CD14-positive monocyte (primary cell): ENCODE measurements around the gene SH2D3C. TPM values are rescaled to one million over a fixed set of nuclear protein-coding genes. Genes with fewer than 3 reads are reported as not detected.

ENCODE experiments used
- DNase-seq, 3 donors: peaks; one replicate each; pipeline ENCODE4 v3.0.0-alpha.2; 2011 to 2022
- H2AFZ ChIP-seq: 2 replicates; pipeline ENCODE4 v1.6.0; 2012; ENCODE audit warnings: mild to moderate bottlenecking, low read depth, low read length, inconsistent platforms; ENCODE audit not compliant: insufficient read depth, poor library complexity, severe bottlenecking
- H3K27ac ChIP-seq, 2 donors: 1 replicate in 1 of 2; 2 replicates in 1 of 2; pipeline ENCODE4 v1.5.1; 2012 to 2013; ENCODE audit warnings: low read length in 2 of 2, control low read depth in 1 of 2, inconsistent platforms in 1 of 2, low read depth in 1 of 2, mild to moderate bottlenecking in 1 of 2
- H3K27me3 ChIP-seq, 2 donors: one replicate each; pipeline versions ENCODE4 v1.6.0 to v1.6.1; 2011 to 2013; ENCODE audit warnings: low read length in 2 of 2; ENCODE audit not compliant: control insufficient read depth in 2 of 2, insufficient read depth in 2 of 2
- H3K36me3 ChIP-seq, 2 donors: replicated peaks in 1 of 2; 1 replicate in 1 of 2; 2 replicates in 1 of 2; pipeline versions ENCODE4 v1.5.1 to v1.6.1; 2012 to 2013; ENCODE audit warnings: low read length in 2 of 2, control low read depth in 1 of 2, inconsistent platforms in 1 of 2, mild to moderate bottlenecking in 1 of 2; ENCODE audit not compliant: insufficient read depth in 2 of 2, control insufficient read depth in 1 of 2
- H3K4me1 ChIP-seq, 2 donors: 1 replicate in 1 of 2; 2 replicates in 1 of 2; pipeline versions ENCODE4 v1.5.1 to v1.6.1; 2012 to 2013; ENCODE audit warnings: low read length in 2 of 2, control low read depth in 1 of 2, inconsistent platforms in 1 of 2, mild to moderate bottlenecking in 1 of 2, moderate library complexity in 1 of 2; ENCODE audit not compliant: insufficient read depth in 2 of 2, control insufficient read depth in 1 of 2
- H3K4me2 ChIP-seq: replicated peaks from 2 replicates; pipeline ENCODE3; 2012; ENCODE audit warnings: low read length, moderate library complexity, mild to moderate bottlenecking; ENCODE audit not compliant: poor library complexity, severe bottlenecking; ENCODE audit errors: extremely low read depth
- H3K4me3 ChIP-seq, 3 experiments: fragments of 200-600 bp in 1 of 3; sonication (generic) in 1 of 3; replicated peaks in 1 of 3; 1 replicate in 2 of 3; 2 replicates in 1 of 3; pipeline ENCODE4 v1.5.1; 2011 to 2013; ENCODE audit warnings: low read length in 3 of 3, mild to moderate bottlenecking in 3 of 3, control low read depth in 2 of 3, low read depth in 2 of 3, inconsistent platforms in 1 of 3, moderate library complexity in 1 of 3
- H3K79me2 ChIP-seq: 2 replicates; pipeline ENCODE4 v1.6.0; 2012; ENCODE audit warnings: mild to moderate bottlenecking, control low read depth, inconsistent platforms, low read length, moderate library complexity; ENCODE audit not compliant: insufficient read depth
- H3K9ac ChIP-seq: 2 replicates; pipeline ENCODE4 v1.6.0; 2017; ENCODE audit warnings: low read length, mild to moderate bottlenecking; ENCODE audit not compliant: insufficient read depth, poor library complexity, severe bottlenecking
- H3K9me3 ChIP-seq, 2 donors: replicated peaks in 1 of 2; 1 replicate in 1 of 2; 2 replicates in 1 of 2; pipeline versions ENCODE4 v1.5.1 to v1.6.1; 2012 to 2013; ENCODE audit warnings: low read length in 2 of 2, control low read depth in 1 of 2; ENCODE audit not compliant: control insufficient read depth in 1 of 2, insufficient read depth in 1 of 2
- H4K20me1 ChIP-seq: 2 replicates; pipeline ENCODE4 v1.6.0; 2012; ENCODE audit warnings: mild to moderate bottlenecking, low read length, control low read depth, moderate library complexity; ENCODE audit not compliant: insufficient read depth
- H3K27ac Mint-ChIP-seq, 7 donors: one replicate each; pipeline ENCODE4 v1.8.0; 2020; ENCODE audit warnings: mild to moderate bottlenecking in 7 of 7, mixed read lengths in 7 of 7, moderate library complexity in 6 of 7, inconsistent platforms in 2 of 7
- H3K27me3 Mint-ChIP-seq, 3 donors: one replicate each; pipeline ENCODE4 v1.8.0; 2021 to 2022; ENCODE audit warnings: low read depth in 3 of 3, mild to moderate bottlenecking in 3 of 3, mixed read lengths in 3 of 3, moderate library complexity in 3 of 3, inconsistent platforms in 1 of 3
- H3K36me3 Mint-ChIP-seq, 2 donors: one replicate each; pipeline ENCODE4 v1.8.0; 2020; ENCODE audit warnings: mixed read lengths in 2 of 2, inconsistent platforms in 1 of 2, mild to moderate bottlenecking in 1 of 2
- H3K4me1 Mint-ChIP-seq: one replicate; pipeline ENCODE4 v1.8.0; 2020; ENCODE audit warnings: mild to moderate bottlenecking, mixed read lengths
- H3K4me3 Mint-ChIP-seq, 2 donors: one replicate each; pipeline ENCODE4 v1.8.0; 2020; ENCODE audit warnings: mild to moderate bottlenecking in 2 of 2, mixed read lengths in 2 of 2, moderate library complexity in 1 of 2
- H3K9me3 Mint-ChIP-seq, 7 donors: one replicate each; pipeline ENCODE4 v1.8.0; 2020 to 2022; ENCODE audit warnings: mixed read lengths in 7 of 7, mild to moderate bottlenecking in 6 of 7, moderate library complexity in 6 of 7, inconsistent platforms in 2 of 7
- WGBS: methylation state at CpG from one replicate; pipeline ENCODE4 v1.1.5; 2013; ENCODE audit warnings: missing lambda C conversion rate; ENCODE audit not compliant: insufficient coverage; 5-methylcytosine and 5-hydroxymethylcytosine counted together
- intact Hi-C, 2 donors: fragments of 100-400 bp; cut with micrococcal nuclease; formaldehyde crosslinking; loops; one replicate each; pipeline versions ENCODE4 v1.15.0 to v1.15.1; 2023
- polyA plus RNA-seq, 3 donors: library from polyadenylated mRNA; depleted of rRNA in 1 of 3; unstranded in 2 of 3; stranded (reverse) in 1 of 3; fragments of 300-500 nt in 2 of 3; fragments of >200 nt in 1 of 3; fragmentation: Illumina TruSeq in 2 of 3; gene quantifications; 1 replicate in 2 of 3; 2 replicates in 1 of 3; pipeline ENCODE4 v1.2.3, GENCODE V29; 2012 to 2021
- TF ChIP-seq, protein P1 (sequence below): fragments of 200-600 bp; IDR thresholded peaks from one replicate; pipeline ENCODE4 v1.8.0; 2022; ENCODE audit warnings: antibody characterized with exemption, mild to moderate bottlenecking

The SH2D3C gene
- polyA plus RNA-seq, 3 donors: 11.5 to 47.3 (median 20.5) TPM

- H3K4me1 Mint-ChIP-seq: peaks cover 13% of the 10 kb centered on the region
- Histone ChIP-seq H3K79me2 (no peaks in the 10 kb centered on the region), H3K36me3 (peaks cover 16 to 32% of the 10 kb centered on the region in 2 donors), H3K27me3 (no peaks in the 10 kb centered on the region), H3K9ac (no peak overlapping the region), H2AFZ (no peak overlapping the region), H3K9me3 (no peaks in the 10 kb centered on the region), H3K4me3 (no peak overlapping the region), H3K4me1 (peaks cover 13 to 17% of the 10 kb centered on the region in 2 donors), H3K4me2 (no peak overlapping the region), H4K20me1 (peaks cover 38% of the 10 kb centered on the region), H3K27ac (no peak overlapping the region)
- 100% methylated on average over 3 of the region's 9 CpGs for WGBS
- intact Hi-C loops: loop anchor here in 1 of 2 donors (5.0 kb wide), 1 partner anchor 138 kb away; no protein-coding TSS in a partner anchor
- H3K9me3 Mint-ChIP-seq: no peaks in the 10 kb centered on the region
- H3K27me3 Mint-ChIP-seq: peaks cover 0 to 6% (median 3%) of the 10 kb centered on the region in 3 donors
- peak overlapping the region in 1 of 2 donors; percentile 24 for H3K4me3 Mint-ChIP-seq
- H3K36me3 Mint-ChIP-seq: peaks cover 16 to 32% of the 10 kb centered on the region in 2 donors
- peak overlapping the region in 1 of 7 donors; percentile 16 for H3K27ac Mint-ChIP-seq
- DNase-seq: no peak
- TF ChIP-seq, protein P1, sequence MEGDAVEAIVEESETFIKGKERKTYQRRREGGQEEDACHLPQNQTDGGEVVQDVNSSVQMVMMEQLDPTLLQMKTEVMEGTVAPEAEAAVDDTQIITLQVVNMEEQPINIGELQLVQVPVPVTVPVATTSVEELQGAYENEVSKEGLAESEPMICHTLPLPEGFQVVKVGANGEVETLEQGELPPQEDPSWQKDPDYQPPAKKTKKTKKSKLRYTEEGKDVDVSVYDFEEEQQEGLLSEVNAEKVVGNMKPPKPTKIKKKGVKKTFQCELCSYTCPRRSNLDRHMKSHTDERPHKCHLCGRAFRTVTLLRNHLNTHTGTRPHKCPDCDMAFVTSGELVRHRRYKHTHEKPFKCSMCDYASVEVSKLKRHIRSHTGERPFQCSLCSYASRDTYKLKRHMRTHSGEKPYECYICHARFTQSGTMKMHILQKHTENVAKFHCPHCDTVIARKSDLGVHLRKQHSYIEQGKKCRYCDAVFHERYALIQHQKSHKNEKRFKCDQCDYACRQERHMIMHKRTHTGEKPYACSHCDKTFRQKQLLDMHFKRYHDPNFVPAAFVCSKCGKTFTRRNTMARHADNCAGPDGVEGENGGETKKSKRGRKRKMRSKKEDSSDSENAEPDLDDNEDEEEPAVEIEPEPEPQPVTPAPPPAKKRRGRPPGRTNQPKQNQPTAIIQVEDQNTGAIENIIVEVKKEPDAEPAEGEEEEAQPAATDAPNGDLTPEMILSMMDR: no peak
Observed at GRCh38 chr9:127730262-127730661, 48.2 kb downstream of the SH2D3C start.

- Histone ChIP-seq H3K4me1 (peaks cover 14 to 19% of the 10 kb centered on the region in 2 donors), H3K27me3 (no peaks in the 10 kb centered on the region), H3K9ac (no peak overlapping the region), H4K20me1 (peaks cover 38% of the 10 kb centered on the region), H2AFZ (no peak overlapping the region), H3K9me3 (no peaks in the 10 kb centered on the region), H3K79me2 (no peaks in the 10 kb centered on the region), H3K36me3 (peaks cover 16 to 32% of the 10 kb centered on the region in 2 donors), H3K27ac (no peak overlapping the region), H3K4me2 (no peak overlapping the region), H3K4me3 (no peak overlapping the region)
- Mint-ChIP-seq H3K27me3 (peaks cover 0 to 6% (median 3%) of the 10 kb centered on the region in 3 donors), H3K4me3 (no peak overlapping the region), H3K36me3 (peaks cover 16 to 32% of the 10 kb centered on the region in 2 donors), H3K4me1 (peaks cover 12% of the 10 kb centered on the region), H3K27ac (peak overlapping the region in 2 of 7 donors; percentile 42 to 66), H3K9me3 (no peaks in the 10 kb centered on the region)
- intact Hi-C loops: loop anchor here (5.0 to 10.0 kb wide), 2 partner anchors 115 to 137 kb away; partner anchors contain the start of gene STXBP1 (in 1 of the 2)
- 95% methylated on average over 18 of the region's 18 CpGs for WGBS
- TF ChIP-seq, protein P1: no peak
- no peak for DNase-seq
Observed at GRCh38 chr9:127729522-127730256, 48.8 kb downstream of the SH2D3C start.
